Spleen (tissue), 11 donors: ENCODE measurements around the gene ETFDH. TPM values are rescaled to one million over a fixed set of nuclear protein-coding genes. Genes with fewer than 3 reads are reported as not detected.

ENCODE experiments used
- DNase-seq: peaks from one replicate; pipeline ENCODE4 v3.0.0-alpha.2; 2020
- H3K27ac ChIP-seq, 8 donors: fragments of 200-600 bp; sonication (generic) in 7 of 8; 1 replicate in 4 of 8; 2 replicates in 4 of 8; pipeline versions ENCODE4 v1.5.0 to v1.8.0; 2016 to 2021; ENCODE audit warnings: inconsistent platforms in 4 of 8, mild to moderate bottlenecking in 4 of 8, moderate library complexity in 1 of 8
- H3K27me3 ChIP-seq, 7 donors: fragments of 200-600 bp; sonication (generic) in 6 of 7; replicated peaks in 1 of 7; 1 replicate in 4 of 7; 2 replicates in 3 of 7; pipeline versions ENCODE4 v1.5.0 to v1.8.0; 2016 to 2021; ENCODE audit warnings: inconsistent platforms in 3 of 7, mild to moderate bottlenecking in 1 of 7
- H3K36me3 ChIP-seq, 6 donors: fragments of 200-600 bp; sonication (generic) in 5 of 6; 1 replicate in 4 of 6; 2 replicates in 2 of 6; pipeline versions ENCODE4 v1.5.0 to v1.8.0; 2016 to 2021; ENCODE audit warnings: inconsistent platforms in 2 of 6
- H3K4me1 ChIP-seq, 6 donors: fragments of 200-600 bp; sonication (generic) in 5 of 6; 1 replicate in 3 of 6; 2 replicates in 3 of 6; pipeline versions ENCODE4 v1.5.0 to v1.8.0; 2016 to 2021; ENCODE audit warnings: inconsistent platforms in 3 of 6
- H3K4me3 ChIP-seq, 8 donors: fragments of 200-600 bp; sonication (generic) in 7 of 8; 1 replicate in 4 of 8; 2 replicates in 4 of 8; pipeline versions ENCODE4 v1.5.0 to v1.8.0; 2016 to 2021; ENCODE audit warnings: inconsistent platforms in 4 of 8, mild to moderate bottlenecking in 4 of 8, moderate library complexity in 2 of 8
- H3K9me3 ChIP-seq, 8 donors: fragments of 200-600 bp; sonication (generic) in 7 of 8; 1 replicate in 4 of 8; 2 replicates in 4 of 8; pipeline versions ENCODE4 v1.5.0 to v1.8.0; 2016 to 2021; ENCODE audit warnings: inconsistent platforms in 4 of 8
- CTCF ChIP-seq, 11 experiments: fragments of 200-600 bp in 7 of 11; fragments of 450-650 bp in 4 of 11; sonication (generic) in 4 of 11; IDR thresholded peaks in 8 of 11; conservative IDR thresholded peaks in 3 of 11; 1 replicate in 7 of 11; 2 replicates in 4 of 11; pipeline versions ENCODE4 v1.4.0 to v1.8.0; 2016 to 2021; ENCODE audit warnings: antibody characterized with exemption in 11 of 11, inconsistent platforms in 4 of 11, mild to moderate bottlenecking in 1 of 11
- POLR2A ChIP-seq, 3 donors: fragments of 450-650 bp; IDR thresholded peaks; one replicate each; pipeline ENCODE4 v1.5.1; 2017; ENCODE audit warnings: antibody characterized with exemption in 3 of 3, mild to moderate bottlenecking in 1 of 3
- POLR2AphosphoS5 ChIP-seq, 3 donors: sonication (generic); formaldehyde crosslinking; IDR thresholded peaks; one replicate each; pipeline ENCODE4 v1.5.1; 2017; ENCODE audit warnings: antibody characterized with exemption in 3 of 3
- WGBS, 5 donors: extraction: QIAGEN DNeasy Blood & Tissue Kit in 3 of 5; methylation state at CpG; one replicate each; pipeline versions ENCODE4 v1.1.5 to v1.1.7; 2013 to 2018; 5-methylcytosine and 5-hydroxymethylcytosine counted together
- intact Hi-C: fragments of 100-400 bp; cut with DNase I; formaldehyde crosslinking; loops from one replicate; pipeline ENCODE4 v1.15.0; 2023; ENCODE audit warnings: low total_unique reads
- polyA plus RNA-seq, 3 donors: library from polyadenylated mRNA; stranded (reverse); fragments of 200-250 nt; gene quantifications; one replicate each; pipeline ENCODE4 v1.2.1, GENCODE V29; 2013
- total RNA-seq, 7 donors: library from RNA; depleted of rRNA in 3 of 7; stranded (reverse); fragments of >200 nt in 3 of 7; fragmentation: NEBNext Ultra II Directional in 4 of 7; extraction: Animal tissue kit (Norgen Biotek cat#: 25700) in 4 of 7; gene quantifications; one replicate each; pipeline versions ENCODE4 v1.1.0 to v1.2.1, GENCODE V29; 2016 to 2021
- donor health status: healthy with polysubstance abuse.
- donor health status: DM: no; HTN: no; CAD: no; lungs with moderate emphysema.
- donor health status: DM: no; HTN: no; CAD: no.
- donor health status: Bipolar disorder and iron deficiency.
- donor health status: healthy.
- donor health status: DM: no; HTN: no; CAD: no.
- donor health status: DM: yes; HTN: yes; CAD: no.

The ETFDH gene
- total and polyA plus RNA-seq, 10 donors = 7.1 to 45.2 (median 24.2) TPM

DNA sequence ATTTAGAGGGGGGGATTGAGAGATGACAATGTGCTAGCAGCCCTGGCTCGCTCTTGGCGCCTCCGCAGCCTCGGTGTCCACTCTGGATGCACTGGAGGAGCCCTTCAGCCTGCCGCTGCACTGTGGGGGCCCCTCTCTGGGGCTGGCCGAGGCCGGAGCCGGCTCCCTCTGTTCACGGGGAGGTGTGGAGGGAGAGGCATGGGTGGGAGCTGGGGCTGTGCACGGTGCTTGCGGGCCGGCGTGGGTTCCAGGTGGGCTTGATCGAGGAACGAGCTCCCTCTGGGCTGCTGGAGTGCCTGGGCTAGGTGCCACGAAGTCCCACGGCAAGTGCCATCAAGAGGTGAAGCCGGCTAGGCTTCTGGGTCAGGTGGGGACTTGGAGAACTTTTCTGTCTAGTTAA lies 7.3 kb upstream of the ETFDH start:
- no peak for DNase-seq
- Histone ChIP-seq H3K9me3 (no peaks in the 10 kb centered on the region), H3K27ac (peak overlapping the region in 1 of 8 donors; percentile 17), H3K4me1 (peaks cover 0 to 20% (median 0%) of the 10 kb centered on the region in 6 donors), H3K36me3 (no peaks in the 10 kb centered on the region), H3K4me3 (no peak overlapping the region), H3K27me3 (no peaks in the 10 kb centered on the region)
- no peak for TF ChIP-seq CTCF (IDR thresholded peaks at IDR 0.05 in 8 of 11, conservative IDR thresholded peaks at IDR 0.05 in 3 of 11)
- no peak for TF ChIP-seq POLR2A (IDR thresholded peaks at IDR 0.05)
- no peak for TF ChIP-seq POLR2AphosphoS5 (IDR thresholded peaks at IDR 0.05)
- 97 to 99% (median 98%) methylated on average over 12 to 18 of the region's 18 CpGs for WGBS, 5 donors
- intact Hi-C loops = no loop called here

- Histone ChIP-seq H3K4me1 (peaks cover 0 to 36% (median 12%) of the 10 kb centered on the region in 6 donors), H3K36me3 (no peaks in the 10 kb centered on the region), H3K27ac (no peak overlapping the region), H3K27me3 (no peaks in the 10 kb centered on the region), H3K4me3 (no peak overlapping the region), H3K9me3 (no peaks in the 10 kb centered on the region)
- intact Hi-C loops = no loop called here
- TF ChIP-seq CTCF (IDR thresholded peaks at IDR 0.05 in 8 of 11, conservative IDR thresholded peaks at IDR 0.05 in 3 of 11) (no peak), POLR2AphosphoS5 (IDR thresholded peaks at IDR 0.05) (no peak), POLR2A (IDR thresholded peaks at IDR 0.05) (no peak)
- 90 to 97% (median 93%) methylated on average over 2 of the region's 2 CpGs for WGBS, 5 donors
- no peak for DNase-seq
Observed at GRCh38 chr4:158666892-158667291, 5.2 kb upstream of the ETFDH start.

DNA sequence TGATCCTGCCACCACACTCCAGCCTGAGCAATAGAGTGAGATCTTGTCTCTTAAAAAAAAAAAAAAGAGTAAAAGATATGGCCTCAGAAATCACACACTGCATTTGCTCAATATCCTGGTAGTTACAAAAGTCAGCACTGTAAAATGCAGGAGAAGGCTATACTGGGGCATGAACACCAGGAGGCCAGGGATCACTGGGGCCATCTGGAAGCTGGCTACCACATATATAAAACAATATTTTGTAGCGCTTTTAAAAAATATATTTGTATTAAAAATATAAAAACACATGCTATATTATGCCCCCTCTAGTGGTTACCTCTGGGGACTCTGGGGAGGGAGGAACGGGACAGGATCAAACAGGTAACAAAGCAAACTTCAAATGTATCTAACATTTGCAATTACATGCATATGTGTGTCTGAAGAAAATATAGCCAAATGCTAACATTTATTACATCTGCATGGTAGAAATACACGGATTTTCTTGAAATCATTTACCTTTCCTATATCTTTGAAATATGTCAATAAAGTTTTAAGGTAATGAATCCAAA lies 4.4 kb upstream of the ETFDH start:
- no peaks in the 10 kb centered on the region for H3K36me3 ChIP-seq
- peaks cover 1 to 40% (median 14%) of the 10 kb centered on the region in 6 donors for H3K4me1 ChIP-seq
- no peaks in the 10 kb centered on the region for H3K27me3 ChIP-seq
- intact Hi-C loops = no loop called here
- no peak overlapping the region for H3K27ac ChIP-seq
- peak in 8 of 11 experiments; percentile 5 to 52 (median 40) for TF ChIP-seq CTCF (IDR thresholded peaks at IDR 0.05 in 8 of 11, conservative IDR thresholded peaks at IDR 0.05 in 3 of 11)
- TF ChIP-seq POLR2AphosphoS5 (IDR thresholded peaks at IDR 0.05) = no peak
- TF ChIP-seq POLR2A (IDR thresholded peaks at IDR 0.05) = no peak
- 73 to 86% (median 78%) methylated on average over 3 of the region's 3 CpGs for WGBS, 5 donors
- DNase-seq = no peak
- H3K4me3 ChIP-seq = no peak overlapping the region
- no peaks in the 10 kb centered on the region for H3K9me3 ChIP-seq

DNA sequence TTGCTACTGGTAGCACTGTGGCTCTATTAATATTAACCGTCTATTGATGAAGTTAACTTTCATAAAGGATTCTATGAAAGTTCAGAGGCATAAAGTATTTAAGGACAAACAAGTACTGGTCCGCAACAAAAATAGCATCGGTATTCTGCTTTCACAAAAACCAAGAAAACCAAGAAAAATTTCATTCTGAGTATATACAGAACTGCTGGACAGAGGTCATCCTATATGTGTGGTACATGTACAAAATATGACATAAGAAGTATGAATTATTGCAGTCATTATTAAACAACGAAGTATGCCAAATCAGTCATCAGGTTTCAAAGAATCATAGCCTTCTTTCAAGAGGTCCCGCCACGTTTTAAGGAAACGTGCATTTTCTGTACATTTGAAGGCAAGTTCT lies 2.8 kb upstream of the ETFDH start:
- Histone ChIP-seq H3K9me3 (no peaks in the 10 kb centered on the region), H3K27ac (no peak overlapping the region), H3K36me3 (no peaks in the 10 kb centered on the region), H3K27me3 (no peaks in the 10 kb centered on the region), H3K4me3 (no peak overlapping the region), H3K4me1 (peaks cover 12 to 43% (median 26%) of the 10 kb centered on the region in 6 donors)
- DNase-seq = no peak
- TF ChIP-seq POLR2A (IDR thresholded peaks at IDR 0.05) (no peak), CTCF (IDR thresholded peaks at IDR 0.05 in 8 of 11, conservative IDR thresholded peaks at IDR 0.05 in 3 of 11) (no peak), POLR2AphosphoS5 (IDR thresholded peaks at IDR 0.05) (no peak)
- intact Hi-C loops = no loop called here
- 78 to 91% (median 85%) methylated on average over 7 of the region's 7 CpGs for WGBS, 5 donors
